GM18519 (cell line): ENCODE results near the gene MAP7.
"Not testable (repeated sequence)": the region's sequence is repeated elsewhere in the genome, so short reads cannot be mapped to it uniquely, and the experiment has no call there.

Experiments
- ATAC-seq: cut with Tn5 transposase; IDR thresholded peaks from one replicate; pipeline ENCODE4 v1.9.1; 2021; ENCODE audit warnings: mild to moderate bottlenecking, moderate library complexity; ENCODE audit not compliant: unreplicated experiment, low FRiP score

The MAP7 gene

DNA sequence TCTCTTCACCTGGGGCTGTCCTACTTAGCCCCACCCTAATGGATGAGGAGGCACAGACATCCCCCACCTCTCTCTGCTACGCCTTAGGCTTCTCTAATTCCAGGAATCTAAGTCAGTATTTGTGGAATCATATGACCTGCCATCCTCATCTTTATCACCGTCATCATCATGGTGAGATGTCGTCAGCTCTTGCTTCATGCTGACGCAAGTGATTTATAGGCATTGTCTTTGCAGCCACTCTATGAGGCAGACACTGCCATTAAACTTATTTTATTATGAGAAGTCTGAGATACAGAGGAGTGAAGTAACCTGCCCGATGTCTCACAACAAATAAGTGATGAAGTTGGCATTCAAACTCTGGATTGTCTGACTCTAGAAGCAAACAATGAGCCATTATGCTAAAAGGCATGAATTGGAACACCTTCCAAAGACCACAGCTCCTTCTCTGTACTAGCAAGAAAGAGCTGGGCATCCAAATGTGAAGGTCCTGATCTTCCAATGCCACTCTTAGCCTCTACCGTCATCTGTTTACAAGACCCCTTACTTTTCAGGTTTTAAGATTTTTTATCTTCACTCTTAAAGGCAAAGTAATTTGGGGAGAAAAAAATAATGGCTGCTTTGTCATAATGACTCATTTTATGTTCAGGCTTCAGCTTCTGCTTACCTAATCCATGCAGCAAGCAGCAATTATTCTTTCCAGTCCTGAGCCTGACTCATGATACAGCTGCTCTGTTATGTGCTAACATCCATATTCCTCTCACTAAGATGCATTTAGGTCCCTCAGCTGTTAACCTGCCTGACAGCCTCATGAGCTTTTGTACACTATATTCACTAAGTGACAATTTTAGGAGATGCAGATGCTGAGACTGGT lies 146.9 kb downstream of the MAP7 start:
- ATAC-seq: no peak

DNA sequence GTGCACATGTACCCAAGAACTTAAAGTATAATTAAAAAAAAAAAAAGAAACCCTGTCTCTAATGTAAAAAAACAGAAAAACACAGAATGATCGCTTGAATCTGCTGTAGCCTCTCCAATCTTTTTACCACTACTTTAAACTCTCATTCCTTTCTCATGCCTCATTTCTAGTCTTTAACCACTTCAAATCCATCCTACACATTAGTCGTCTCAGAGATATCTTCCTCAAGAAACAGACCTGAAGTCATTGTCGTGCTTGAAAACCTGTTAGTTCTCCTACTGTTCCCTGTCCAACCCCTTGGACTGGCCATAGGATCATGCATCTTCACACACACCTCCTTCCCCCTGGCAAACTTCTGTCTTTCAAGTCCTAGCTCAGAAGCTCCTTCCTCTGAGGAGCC lies 148.5 kb downstream of the MAP7 start:
- no peak for ATAC-seq

DNA sequence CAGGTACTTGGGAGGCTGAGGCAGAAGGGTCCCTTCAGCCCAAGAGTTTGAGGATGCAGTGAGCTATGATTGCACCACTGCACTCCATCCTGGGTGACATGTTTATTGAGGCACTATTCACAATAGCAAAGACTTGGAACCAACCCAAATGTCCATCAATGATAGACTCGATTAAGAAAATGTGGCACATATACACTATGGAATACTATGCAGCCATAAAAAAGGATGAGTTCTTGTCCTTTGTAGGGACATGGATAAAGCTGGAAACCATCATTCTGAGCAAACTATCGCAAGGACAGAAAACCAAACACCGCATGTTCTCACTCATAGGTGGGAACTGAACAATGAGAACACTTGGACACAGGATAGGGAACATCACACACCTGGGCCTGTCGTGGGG lies 149.0 kb downstream of the MAP7 start:
- ATAC-seq: not testable (repeated sequence)

DNA sequence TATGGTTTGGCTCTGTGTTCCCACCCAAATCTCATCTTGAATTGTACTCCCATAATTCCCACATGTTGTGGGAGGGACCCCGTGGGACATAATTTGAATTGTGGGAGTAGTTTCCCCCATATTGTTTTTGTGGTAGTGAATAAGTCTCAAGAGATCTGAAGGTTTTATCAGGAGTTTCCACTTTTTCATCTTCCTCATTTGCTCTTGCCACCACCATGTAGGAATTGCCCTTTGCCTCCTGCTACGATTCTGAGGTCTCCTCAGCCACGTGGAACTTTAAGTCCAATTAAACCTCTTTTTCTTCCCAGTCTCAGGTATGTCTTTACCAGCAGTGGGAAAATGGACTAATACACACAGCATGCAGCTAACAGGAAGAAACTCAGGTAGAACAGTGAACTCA lies 151.8 kb downstream of the MAP7 start:
- ATAC-seq: no peak

DNA sequence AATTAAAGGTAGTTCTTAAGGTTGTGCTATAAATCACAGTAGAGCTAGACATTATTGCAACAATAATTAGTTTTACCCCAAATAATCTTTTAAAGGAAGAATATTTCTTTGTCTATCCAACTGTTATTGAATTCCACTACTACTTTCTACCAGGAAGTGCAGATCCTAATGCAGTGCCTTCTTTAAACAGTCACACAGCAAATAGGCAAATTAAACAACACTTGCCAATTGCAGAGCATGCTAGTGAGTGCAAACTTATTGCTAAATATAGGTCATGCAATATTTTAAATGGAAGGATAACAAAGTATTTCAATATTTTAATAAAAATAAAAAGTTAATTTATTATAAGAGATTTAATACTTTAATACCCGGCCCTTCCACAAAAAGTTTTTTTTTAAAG lies 153.3 kb downstream of the MAP7 start:
- ATAC-seq: no peak

DNA sequence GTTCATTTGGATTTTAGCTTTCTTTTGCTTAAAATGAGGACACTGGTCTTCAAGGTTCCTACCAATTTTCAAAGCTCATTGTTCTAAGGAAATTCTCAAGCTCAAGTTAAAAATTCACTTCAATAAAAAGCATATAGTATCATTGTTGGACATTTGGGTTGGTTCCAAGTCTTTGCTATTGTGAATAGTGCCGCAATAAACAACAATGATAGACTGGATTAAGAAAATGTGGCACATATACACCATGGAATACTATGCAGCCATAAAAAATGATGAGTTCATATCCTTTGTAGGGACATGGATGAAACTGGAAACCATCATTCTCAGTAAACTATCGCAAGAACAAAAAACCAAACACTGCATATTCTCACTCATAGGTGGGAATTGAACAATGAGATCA lies 159.3 kb downstream of the MAP7 start:
- not testable (repeated sequence) for ATAC-seq

DNA sequence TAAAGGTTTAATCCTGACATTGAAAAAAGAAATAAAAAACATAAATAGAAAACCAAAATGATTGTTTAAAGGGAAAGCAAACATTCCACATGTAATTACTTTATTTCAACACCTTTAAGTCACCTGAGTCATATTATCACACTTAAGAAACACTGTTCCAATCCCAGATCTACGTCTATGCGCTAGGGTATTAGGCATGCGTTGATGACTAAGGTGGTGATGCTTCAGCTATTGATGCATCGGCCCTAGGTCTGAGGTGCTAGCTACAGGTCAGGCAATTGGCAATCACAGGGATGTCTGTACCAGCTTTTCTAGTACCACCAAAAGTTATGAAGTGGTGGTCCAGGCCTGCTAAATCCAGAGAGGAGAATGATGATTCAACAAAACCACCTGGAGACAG lies 162.9 kb downstream of the MAP7 start:
- no peak for ATAC-seq

DNA sequence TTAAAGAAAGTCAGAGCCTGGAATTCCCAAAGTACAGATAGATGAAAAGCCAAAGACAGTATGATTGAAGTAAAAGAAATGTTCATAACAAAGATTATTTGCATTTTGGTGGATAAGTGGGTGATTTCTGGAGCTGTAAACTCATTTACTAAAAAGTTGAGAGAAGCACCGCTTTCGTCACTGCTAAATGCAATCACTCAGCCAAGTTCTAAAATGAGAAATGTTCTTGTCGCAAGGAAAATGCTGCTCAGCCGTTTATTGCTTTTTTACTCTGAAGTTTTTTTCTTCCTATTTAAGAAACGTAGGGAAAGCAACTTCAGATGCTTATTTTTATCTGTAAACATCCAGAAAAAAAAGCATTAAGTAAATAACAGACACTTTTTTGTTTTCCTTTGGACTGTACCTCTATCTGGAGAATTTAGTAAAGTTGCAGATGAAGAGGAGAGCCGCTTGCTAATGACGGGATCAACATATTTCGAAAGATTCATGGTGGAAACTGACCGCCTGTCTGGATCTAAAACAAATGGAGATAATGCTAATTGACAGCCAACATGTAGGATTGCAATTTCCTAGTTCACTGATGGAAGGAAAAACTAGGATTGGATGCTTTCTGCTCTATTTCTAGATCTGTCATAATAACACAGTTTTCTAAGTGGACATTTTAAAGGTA lies 166.8 kb downstream of the MAP7 start:
- no peak for ATAC-seq

DNA sequence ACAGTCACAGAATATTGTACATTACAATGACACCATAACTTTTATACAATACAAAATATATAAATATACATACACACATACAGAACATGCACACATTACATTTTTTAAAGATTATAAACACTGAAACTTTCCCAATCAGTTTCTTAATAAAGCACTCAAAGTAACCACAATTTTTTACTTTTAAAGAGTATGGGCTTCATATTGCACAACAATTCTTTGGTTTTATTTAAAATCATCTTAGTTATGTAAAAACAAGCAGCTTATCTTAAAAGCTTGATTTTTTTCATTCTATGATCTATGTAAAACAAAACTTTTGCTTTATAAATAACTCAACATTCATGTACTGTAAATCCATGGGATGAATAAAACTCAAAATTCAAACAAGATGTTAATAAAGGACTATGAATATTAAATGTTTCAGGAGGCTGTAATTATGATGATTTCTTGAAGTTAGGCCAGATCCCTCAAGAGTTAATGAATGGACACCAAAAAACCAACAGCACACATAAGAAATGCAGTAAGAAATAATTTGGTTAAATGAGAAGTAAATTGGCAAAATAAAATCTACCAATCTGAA lies 167.5 kb downstream of the MAP7 start:
- no peak for ATAC-seq

DNA sequence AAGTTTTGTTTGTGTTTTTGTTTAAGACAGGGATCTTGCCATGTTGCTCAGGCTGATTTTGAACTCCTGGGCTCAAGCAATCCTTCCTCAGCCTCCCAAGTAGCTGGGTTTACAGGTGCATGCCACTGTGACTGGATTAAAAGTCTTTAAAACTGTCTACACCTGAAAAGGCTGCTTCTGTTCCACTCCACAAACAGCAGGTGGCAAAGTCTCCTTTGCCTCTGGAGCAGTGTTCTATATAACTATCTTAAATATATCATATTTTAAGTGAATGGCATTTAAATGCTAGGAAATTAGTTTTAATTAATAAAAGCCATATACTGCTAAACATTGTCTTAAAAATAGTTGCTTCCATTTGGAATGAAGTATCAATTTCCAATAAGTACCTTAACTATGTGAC lies 171.3 kb downstream of the MAP7 start:
- no peak for ATAC-seq

DNA sequence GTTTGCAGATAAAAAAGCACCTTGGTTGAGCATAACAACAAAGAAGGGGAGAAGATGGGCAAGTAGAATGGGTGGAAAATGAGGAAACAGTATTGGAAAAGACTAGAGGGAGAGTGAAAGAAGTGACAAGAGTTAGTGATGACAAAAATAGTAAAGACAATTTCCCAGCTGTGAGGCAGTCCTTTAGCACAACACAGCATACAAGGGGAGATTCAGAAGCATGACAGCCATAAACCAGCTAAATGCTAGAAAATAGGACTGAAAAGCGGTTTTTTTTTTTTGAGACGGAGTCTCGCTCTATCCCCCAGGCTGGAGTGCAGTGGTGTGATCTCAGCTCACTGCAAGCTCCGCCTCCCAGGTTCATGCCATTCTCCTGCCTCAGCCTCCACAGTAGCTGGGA lies 174.4 kb downstream of the MAP7 start:
- not testable (repeated sequence) for ATAC-seq

DNA sequence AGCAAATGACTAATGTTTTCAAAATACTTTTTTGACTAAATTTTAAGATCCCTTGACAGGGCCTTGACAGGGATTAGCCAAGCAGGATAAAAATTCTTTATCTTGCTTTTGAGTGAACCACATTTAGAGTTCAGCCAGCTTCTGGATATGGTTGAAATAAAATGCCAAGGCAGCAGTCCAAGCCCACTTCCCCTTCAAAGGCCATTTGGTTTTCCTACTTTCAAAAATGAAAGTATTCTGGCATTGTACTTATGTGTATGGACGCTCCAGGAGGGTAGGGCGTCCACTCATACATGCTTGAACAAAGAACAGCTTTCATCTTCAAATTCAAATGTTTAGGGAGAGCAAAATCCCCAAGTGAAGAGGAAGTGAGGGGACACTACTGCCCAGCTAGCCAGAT lies 178.3 kb downstream of the MAP7 start:
- ATAC-seq: no peak

DNA sequence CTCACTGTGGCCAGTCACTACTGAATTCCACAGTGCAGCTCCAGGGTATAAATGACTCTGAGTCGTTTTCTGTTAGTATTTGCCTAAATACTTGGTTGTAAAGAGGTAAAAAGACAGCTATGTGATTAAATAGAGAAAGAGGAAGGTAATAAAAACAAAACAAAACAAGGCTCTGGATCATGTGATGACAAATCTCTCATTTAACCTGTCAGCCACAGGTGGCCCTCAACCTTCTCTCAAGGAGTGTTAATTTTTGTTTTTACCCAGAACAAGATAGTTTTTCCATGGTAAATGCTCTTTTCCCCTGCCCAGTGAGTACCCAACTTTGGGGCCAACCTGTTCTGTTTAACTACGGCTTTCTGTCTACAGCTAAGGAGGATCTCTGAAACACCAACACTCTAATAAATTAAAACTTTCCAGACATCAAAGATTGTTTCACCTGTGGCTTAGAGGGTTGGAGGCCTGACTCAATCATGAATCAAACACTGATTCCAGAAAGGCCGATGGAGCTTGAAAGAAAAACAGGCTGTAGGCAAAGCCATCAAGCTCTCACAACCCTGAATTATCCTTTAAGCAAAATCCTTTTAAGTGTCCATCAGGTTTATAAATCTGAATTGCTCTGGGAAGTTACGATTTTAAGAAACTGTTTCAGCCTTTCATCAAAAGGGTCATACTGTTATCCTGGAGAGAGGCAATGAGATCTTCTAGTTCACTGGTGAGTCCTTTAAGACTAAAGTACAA lies 179.1 kb downstream of the MAP7 start:
- ATAC-seq: no peak

DNA sequence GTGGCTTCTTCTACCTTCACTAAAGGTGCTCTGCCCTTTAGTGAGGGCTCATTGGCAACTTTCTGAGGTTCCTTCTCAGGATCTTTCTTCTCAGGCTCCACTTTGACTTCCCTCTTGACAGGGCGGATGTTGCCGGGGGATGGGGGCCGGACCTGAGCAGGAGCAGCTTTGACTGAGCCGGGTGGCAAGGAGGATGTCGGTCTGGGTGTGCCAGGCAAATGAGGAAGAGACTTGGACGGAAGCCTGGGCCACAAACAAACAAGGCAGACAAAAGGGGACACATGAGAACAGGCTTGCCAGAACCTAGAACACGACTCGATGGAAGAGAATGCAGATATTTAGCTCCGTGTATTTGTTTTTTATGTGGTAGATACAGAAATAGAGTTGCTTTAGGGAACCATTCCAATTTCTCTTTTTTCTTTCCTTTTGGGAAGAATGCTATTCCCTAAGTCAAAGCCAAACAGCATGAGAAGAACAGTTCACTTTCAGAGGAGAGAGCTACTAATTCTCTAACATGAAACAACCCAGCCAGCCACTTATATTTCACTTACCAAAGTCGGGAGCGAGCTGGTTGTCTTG lies 184.4 kb downstream of the MAP7 start:
- ATAC-seq: no peak

DNA sequence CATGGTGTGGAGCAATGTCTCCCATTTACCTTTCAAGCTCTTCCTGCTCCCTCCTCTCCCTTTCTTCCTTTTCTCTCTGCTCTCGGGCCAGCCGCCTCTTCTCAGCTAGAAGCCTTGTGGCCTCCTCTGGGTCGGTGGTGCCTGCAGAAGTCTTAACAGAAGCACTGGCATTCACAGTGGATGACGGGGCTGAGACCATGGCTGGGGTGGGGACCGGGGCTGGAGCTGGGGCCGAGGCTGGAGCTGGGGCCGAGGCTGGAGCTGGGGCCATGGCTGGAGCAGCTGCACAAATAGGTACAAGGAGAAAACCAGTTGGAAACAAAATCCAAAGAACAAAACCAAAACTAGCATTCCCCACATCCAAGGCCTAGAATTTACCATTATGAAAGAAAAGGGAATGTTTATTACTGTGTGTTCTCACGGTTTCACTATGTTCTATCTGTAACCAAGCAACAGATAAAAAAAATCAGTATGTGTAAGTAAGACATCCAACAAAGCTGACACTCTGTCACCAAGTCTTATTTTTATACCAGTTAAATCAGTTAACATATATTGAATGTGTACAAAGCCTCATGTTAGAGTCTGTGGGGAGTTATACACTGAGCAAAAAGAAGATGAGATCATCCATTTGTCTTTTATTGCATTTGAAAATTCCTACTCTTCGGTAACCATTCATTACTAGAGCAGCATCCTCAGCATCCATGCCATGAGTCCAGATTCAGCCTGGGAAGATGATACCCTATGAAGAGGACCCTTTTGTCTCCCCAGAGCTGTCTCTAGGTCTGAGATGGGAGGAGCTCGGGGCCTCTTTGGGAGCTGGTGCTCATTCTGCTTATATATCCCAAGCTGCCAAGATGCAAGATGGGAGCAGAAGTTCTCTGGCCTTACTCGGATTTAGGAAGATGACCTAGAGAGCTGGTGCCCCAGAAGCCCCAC lies 187.5 kb downstream of the MAP7 start:
- ATAC-seq: no peak

DNA sequence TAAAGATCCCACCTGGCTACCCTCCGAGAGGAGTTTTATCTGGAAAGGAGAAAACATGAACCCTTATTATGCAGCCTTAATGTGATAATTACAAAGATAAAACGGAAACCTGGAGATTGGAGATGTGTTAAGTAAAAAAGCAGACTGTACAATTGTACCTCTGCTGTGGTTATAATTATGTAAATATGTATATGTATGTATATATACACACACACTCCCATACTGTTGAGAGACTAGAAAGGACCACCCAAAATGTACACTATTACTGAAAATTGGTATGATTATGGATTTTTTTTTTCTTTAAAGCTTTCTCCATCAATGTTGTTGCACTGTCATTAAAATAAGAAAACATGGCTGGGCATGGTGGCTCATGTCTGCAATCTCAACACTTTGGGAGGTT lies 188.4 kb downstream of the MAP7 start:
- no peak for ATAC-seq

DNA sequence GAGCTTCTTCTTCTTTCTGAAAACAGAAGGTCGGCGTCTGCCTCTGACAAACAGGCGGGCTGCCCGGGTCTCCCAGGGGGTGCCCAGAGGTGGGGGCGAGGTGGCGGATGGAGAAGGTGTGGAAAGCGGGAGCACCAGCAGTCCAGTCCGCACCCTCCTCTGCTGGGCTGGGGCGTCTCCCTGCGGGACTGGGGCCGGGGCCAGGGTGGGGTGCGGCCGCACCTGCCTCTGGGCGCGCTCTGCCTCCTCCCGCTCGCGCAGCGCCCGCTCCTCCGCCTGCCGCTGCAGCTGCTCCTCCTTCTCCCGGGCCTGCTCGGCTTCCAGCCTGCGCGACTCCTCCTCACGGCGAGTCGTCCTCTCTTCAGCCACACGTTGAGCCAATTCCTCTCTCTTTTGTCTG lies 189.4 kb downstream of the MAP7 start:
- ATAC-seq: no peak

DNA sequence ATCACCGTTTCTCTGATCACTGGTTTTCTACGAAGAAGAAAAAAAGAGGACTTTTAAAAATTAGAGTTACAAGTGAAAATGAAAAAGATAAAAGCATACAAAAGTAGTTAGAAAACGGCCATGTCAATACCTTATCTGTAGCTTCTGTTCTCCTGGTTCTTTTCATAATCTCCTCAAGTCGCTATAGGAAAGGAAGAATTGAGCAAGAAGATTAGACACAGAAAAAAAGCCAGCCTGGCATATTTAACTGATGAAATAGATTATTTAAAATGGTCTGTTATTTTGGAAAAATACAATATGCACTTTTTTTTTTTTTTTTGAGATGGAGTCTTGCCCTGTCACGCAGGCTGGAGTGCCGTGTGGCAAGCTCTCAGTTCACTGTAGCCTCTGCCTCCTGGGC lies 190.4 kb downstream of the MAP7 start:
- no peak for ATAC-seq

DNA sequence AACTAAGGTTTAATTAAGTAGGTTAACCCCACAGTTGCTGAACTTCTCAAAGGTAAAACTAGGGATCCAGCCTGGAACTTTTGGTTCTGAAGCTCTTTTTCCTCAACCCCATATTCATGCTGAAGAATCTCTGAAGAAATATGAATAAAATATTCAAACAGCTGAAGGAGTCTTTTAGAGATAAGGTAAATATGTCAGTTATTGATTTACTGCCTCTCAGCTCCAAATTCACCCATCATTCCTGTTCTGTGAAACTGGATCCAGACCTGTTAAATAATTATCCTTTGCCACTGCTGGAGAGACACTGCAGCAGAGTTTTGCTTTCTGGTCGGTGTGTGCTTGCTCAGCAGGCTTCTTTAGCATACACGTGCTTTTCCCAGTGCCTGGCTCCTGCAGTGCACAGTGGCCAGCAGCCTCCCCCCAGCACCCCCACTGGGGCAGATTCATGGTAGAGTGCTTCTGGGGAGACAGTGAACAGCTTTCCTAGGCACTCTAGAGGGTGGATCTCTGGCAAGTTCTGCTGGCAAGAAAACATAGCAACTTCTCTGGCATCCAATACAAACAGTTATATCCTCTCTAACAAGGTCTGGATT lies 198.6 kb downstream of the MAP7 start:
- ATAC-seq: no peak
